ENCODE data around the gene TXK.

The TXK gene

GRCh38 chr4:48067536-48067935 lies 66.5 kb downstream of the TXK start:
- TF ChIP-seq, protein P1, sequence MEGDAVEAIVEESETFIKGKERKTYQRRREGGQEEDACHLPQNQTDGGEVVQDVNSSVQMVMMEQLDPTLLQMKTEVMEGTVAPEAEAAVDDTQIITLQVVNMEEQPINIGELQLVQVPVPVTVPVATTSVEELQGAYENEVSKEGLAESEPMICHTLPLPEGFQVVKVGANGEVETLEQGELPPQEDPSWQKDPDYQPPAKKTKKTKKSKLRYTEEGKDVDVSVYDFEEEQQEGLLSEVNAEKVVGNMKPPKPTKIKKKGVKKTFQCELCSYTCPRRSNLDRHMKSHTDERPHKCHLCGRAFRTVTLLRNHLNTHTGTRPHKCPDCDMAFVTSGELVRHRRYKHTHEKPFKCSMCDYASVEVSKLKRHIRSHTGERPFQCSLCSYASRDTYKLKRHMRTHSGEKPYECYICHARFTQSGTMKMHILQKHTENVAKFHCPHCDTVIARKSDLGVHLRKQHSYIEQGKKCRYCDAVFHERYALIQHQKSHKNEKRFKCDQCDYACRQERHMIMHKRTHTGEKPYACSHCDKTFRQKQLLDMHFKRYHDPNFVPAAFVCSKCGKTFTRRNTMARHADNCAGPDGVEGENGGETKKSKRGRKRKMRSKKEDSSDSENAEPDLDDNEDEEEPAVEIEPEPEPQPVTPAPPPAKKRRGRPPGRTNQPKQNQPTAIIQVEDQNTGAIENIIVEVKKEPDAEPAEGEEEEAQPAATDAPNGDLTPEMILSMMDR (IDR thresholded peaks at IDR 0.05; ENCODE audit: control extremely low read depth, extremely low read depth, low read depth, missing control alignments) = no peak
- DNase-seq (ENCODE audit: extremely low spot score) = no peak
- CTCF ChIA-PET = interaction anchor here (0.9 to 3.6 kb wide), 5 partner anchors 18 to 65 kb away, joined by 3 to 26 read pairs (median 8); no protein-coding TSS in a partner anchor
- POLR2A ChIA-PET = no interaction called here

DNA sequence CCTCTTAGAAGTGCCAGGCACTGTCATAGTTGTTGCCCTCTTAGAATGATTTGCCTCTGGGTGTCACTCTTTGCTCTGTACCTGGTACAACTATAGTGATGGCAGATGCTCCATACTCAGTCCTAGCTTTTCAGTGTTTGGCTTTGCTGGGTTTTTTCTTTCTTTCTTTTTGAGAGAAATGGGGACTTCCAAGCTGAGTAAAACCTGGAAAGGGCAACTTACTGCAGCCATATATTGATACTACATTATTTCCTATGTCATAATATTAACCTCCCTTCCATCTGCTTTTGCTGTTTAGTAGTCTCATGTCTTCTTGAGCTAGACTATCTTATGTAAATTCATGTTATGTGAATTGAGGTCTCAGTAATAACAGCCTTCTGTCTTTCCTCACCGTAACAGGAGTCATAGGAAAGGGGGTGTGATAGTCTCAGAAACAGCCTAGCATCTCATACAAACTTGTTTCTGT lies 68.4 kb downstream of the TXK start:
- ChIA-PET CTCF (interaction anchor here (0.9 to 3.6 kb wide), 10 partner anchors 10 to 61 kb away, joined by 3 to 26 read pairs (median 7); no protein-coding TSS in a partner anchor), POLR2A (interaction anchor here (0.5 kb wide), 1 partner anchor 80 kb away, joined by 9 read pairs; no protein-coding TSS in a partner anchor)

DNA sequence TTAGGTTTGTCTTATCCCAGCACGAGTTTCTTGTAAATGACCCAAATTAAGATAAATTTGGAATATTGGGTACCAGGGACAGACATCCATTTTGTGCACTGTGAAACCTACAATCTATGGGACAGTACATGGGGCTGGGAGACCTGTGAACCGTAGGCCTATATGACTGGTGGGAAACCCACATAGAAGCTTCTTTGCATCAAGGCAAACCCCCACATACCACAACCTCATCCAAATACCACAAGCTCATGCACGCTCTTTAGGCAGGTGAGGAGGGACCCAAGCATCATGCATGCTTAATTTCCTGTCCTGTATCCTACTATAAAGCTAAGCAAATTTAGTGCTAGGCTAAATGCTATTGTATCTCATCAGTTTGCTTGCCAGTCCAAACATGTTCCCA lies 69.7 kb downstream of the TXK start:
- DNase-seq (ENCODE audit: extremely low spot score) = peak; percentile 25
- ChIA-PET CTCF (interaction anchor here (1.2 to 3.6 kb wide), 6 partner anchors 9 to 30 kb away, joined by 3 to 26 read pairs (median 8); no protein-coding TSS in a partner anchor), POLR2A (no interaction called here)
- TF ChIP-seq, protein P1 (IDR thresholded peaks at IDR 0.05; ENCODE audit: control extremely low read depth, extremely low read depth, low read depth, missing control alignments) = no peak

More for the DNA sequence above, 68.4 kb downstream of the TXK start:
- TF ChIP-seq, protein P1 (IDR thresholded peaks at IDR 0.05; ENCODE audit: control extremely low read depth, extremely low read depth, low read depth, missing control alignments) = no peak
- peak; percentile 26 for DNase-seq (ENCODE audit: extremely low spot score)

GRCh38 chr4:48058617-48059530 lies 75.2 kb downstream of the TXK start:
- DNase-seq (ENCODE audit: extremely low spot score) = no peak
- TF ChIP-seq, protein P1 (IDR thresholded peaks at IDR 0.05; ENCODE audit: control extremely low read depth, extremely low read depth, low read depth, missing control alignments) = no peak
- ChIA-PET CTCF (interaction anchor here (1.0 to 1.6 kb wide), 3 partner anchors 11 to 25 kb away, joined by 3 to 4 read pairs (median 3); no protein-coding TSS in a partner anchor), POLR2A (no interaction called here)

GRCh38 chr4:48051078-48051477 lies 83.0 kb downstream of the TXK start:
- CTCF ChIA-PET = interaction anchor here (0.7 to 11.8 kb wide), 9 partner anchors 15 to 49 kb away, joined by 3 to 172 read pairs (median 4); no protein-coding TSS in a partner anchor
- POLR2A ChIA-PET = no interaction called here
- no peak for DNase-seq (ENCODE audit: extremely low spot score)
- TF ChIP-seq, protein P1 (IDR thresholded peaks at IDR 0.05; ENCODE audit: control extremely low read depth, extremely low read depth, low read depth, missing control alignments) = no peak

DNA sequence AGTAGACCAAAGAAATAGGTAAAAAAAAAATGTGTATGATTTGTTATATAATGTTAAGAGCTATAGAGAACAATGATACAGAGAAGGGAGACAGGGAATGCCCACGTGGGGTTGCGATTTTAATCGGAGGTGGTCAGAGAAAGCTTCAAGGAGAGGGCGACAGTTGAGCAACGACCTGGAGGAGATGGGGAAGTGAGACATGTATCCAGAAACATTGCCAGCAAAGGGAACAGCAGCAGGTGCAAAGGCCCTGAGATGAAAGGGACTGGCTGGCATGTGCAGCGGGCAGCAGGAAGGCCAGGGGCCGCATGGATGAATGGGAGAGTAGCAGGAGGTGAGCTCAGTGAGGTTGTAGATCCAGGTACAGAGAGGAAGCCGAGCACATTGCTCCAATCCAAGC lies 84.6 kb downstream of the TXK start:
- TF ChIP-seq, protein P1 (IDR thresholded peaks at IDR 0.05; ENCODE audit: control extremely low read depth, extremely low read depth, low read depth, missing control alignments) = no peak
- ChIA-PET POLR2A (no interaction called here), CTCF (interaction anchor here (0.8 to 11.8 kb wide), 6 partner anchors 12 to 46 kb away, joined by 3 to 172 read pairs (median 4); no protein-coding TSS in a partner anchor)
- no peak for DNase-seq (ENCODE audit: extremely low spot score)
